IPS-NIHi11 (cell line): ENCODE measurements around the gene EPG5.
"Not testable (repeated sequence)": the region's sequence is repeated elsewhere in the genome, so short reads cannot be mapped to it uniquely, and the experiment has no call there.

ENCODE experiments used
- DNase-seq: peaks from one replicate; pipeline ENCODE4 v3.0.0; 2012; ENCODE audit warnings: mixed read lengths, low spot score

The EPG5 gene

DNA sequence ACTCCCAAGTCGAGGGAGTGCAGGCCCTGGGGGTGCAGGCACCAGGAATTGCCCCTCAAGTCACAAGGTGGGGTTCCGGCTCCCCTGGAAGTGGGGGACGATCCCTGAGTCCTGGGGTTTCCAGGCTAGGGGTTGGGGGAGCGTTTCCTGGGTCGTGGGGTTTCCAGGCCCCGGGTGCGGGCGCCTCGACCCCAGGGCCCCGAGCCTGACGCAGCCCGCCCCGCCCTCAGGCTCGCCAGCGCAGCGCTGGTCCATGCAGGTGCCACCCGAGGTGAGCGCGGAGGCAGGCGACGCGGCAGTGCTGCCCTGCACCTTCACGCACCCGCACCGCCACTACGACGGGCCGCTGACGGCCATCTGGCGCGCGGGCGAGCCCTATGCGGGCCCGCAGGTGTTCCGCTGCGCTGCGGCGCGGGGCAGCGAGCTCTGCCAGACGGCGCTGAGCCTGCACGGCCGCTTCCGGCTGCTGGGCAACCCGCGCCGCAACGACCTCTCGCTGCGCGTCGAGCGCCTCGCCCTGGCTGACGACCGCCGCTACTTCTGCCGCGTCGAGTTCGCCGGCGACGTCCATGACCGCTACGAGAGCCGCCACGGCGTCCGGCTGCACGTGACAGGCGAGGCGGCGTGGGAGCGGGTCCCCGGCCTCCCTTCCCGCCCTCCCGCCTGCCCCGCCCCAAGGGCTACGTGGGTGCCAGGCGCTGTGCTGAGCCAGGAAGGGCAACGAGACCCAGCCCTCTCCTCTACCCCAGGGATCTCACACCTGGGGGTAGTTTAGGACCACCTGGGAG lies 129.7 kb downstream of the EPG5 start:
- DNase-seq, result peak; percentile 67

GRCh38 chr18:45836242-45837205 lies 130.6 kb downstream of the EPG5 start:
- DNase-seq, result no peak

GRCh38 chr18:45835057-45835636 lies 132.0 kb downstream of the EPG5 start:
- DNase-seq, result no peak

- DNase-seq, result no peak
These were observed 132.8 kb downstream of the EPG5 start for GRCh38 chr18:45834306-45834705.

DNA sequence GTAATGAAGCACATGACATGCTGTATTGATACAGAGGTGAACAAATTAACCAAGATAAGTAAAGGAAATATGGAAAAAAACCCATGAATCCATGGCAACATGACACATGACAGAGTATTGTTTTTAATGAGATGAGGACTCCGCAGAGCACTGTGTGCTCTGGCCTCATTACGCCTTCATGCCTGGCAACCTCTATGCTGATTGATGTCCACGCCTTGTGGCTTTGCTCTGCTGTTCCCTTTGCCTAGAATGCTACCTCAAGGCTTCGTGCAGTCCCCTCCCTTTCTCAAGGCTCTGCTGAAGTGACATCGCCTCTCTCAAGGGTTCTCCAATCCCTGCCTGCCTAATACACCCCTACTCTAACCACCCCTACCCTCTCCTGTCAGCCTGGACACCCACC lies 133.3 kb downstream of the EPG5 start:
- no peak for DNase-seq

DNA sequence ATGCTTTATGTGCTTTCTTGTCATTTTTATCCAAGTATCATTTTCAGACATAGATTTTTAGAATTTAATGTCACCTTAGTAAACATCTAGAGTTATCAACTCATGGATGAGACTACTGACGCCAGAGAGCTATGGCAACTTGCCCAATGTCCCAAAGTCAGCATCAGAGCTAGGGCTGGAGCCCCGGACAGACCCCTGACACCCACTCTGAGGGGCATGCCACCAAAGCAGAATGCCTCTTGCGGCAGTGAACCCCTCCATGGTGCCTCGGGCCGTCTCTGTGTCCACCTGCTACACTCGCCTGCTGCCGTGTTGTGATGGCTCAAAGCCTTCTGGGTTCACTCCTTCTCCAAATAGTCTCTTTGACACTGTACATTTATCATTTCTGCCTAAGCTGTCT lies 136.2 kb downstream of the EPG5 start:
- no peak for DNase-seq

GRCh38 chr18:45829855-45830254 lies 137.3 kb downstream of the EPG5 start:
- no peak for DNase-seq

DNA sequence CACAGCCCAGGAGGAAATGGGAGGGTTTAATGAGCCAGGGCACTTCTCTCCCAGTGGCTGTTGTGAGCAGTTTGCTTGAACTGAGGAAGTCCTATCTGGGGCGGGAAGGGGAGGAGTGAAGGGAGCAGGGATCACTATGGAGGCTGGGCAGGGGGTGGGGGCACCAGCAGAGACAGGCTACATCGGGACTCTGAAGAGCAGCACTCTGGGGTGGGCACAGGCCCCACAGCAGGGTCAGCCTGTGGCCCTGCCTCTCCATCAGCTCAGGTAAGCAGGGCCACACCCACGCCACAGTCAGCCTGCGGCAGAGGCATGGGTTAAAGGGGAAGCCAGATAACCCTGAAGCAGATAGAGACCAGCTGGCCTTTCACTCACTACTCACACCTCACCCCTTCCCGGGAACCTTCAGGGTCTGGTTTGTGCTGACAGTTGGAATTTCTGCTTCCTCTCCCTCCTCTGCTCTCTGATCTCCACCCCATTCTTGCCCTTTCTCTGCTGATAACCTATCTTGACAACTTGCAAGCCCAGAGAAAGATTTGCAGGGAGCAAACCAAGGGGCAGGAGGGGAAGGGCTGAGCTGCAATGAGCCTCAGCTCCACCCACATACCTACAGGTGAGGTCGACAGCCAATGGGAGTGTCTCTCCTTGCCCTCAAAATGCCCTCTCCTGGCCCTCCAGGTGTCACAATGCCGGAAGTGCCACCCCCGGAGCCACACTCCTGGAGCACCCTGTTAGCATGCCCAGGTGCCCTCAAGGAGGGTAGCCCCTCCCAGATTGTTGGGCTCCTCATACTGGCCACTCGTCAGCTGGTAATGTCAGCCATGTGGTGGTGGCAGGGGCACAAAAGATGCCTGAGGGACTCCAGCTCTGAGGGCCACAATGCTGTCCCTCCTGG lies 138.0 kb downstream of the EPG5 start:
- DNase-seq, result peak; percentile 63

- DNase-seq, result not testable (repeated sequence)
These were observed 140.4 kb downstream of the EPG5 start for GRCh38 chr18:45826716-45827115.

DNA sequence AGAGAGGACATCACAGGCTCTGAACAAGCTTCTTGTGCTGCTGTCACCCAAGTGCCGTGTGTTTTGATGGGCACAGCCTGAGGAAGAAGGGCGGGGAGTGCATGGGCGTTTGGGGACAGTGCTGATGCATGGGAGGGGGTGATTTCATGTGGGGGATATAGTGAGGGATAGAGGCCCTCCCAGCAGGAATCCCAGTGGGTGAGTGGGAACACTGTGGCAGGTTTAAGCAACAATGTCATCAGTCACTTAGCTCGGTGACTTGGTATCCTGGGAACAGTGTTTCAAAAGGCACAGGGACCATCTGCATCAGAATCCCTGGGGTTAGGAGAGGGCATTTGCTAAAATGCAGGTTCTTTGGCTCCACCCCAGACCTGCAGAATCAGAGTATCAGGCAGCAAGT lies 141.0 kb downstream of the EPG5 start:
- no peak for DNase-seq

GRCh38 chr18:45825258-45826044 lies 141.7 kb downstream of the EPG5 start, which contains the start of gene SIGLEC15:
TSS of gene SIGLEC15 (plus strand) at chr18:45825675. CDS start at chr18:45825729, 54 bp downstream.
- no peak for DNase-seq

- DNase-seq, result no peak
These were observed 145.4 kb downstream of the EPG5 start for GRCh38 chr18:45821711-45822110.

GRCh38 chr18:45821026-45821425 lies 146.1 kb downstream of the EPG5 start:
- DNase-seq, result no peak

GRCh38 chr18:45820106-45820745 lies 146.9 kb downstream of the EPG5 start:
- DNase-seq, result no peak

DNA sequence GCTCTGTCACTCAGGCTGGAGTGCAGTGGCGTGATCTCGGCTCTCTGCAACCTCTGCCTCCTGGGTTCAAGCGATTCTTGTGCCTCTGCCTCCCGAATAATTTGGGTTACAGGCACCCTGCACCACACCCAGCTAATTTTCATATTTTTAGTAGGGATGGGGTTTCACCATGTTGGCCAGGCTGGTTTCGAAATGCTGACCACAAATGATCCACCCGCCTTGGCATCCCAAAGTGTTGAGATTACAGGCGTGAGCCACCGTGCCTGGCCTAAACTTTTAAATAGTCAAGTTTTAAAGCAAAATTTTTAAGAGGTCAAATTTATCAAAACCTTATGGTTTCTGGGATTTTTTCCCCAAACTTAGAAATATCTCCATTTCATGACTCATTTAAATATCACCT lies 148.4 kb downstream of the EPG5 start:
- DNase-seq, result not testable (repeated sequence)

DNA sequence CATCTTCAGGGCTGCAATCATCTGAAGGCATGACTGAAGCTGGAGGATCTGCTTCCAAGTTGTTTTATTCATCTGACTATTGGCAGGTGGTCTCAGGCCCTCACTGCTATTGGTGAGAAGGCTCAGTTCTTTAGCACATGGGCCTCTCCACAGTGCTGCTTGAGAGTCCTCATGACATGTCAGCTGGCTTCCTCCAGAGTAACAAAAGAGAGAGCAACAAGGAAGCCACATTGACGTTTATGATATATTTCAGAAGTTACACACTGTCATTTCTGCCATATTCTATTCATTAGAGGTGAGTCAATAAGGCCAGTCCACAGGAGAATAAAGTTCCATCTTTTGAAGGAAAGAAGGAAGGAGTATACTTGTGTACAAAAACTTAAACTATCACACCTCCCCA lies 149.6 kb downstream of the EPG5 start:
- DNase-seq, result no peak

- DNase-seq, result not testable (repeated sequence)
These were observed 152.4 kb downstream of the EPG5 start for GRCh38 chr18:45814733-45815132.

DNA sequence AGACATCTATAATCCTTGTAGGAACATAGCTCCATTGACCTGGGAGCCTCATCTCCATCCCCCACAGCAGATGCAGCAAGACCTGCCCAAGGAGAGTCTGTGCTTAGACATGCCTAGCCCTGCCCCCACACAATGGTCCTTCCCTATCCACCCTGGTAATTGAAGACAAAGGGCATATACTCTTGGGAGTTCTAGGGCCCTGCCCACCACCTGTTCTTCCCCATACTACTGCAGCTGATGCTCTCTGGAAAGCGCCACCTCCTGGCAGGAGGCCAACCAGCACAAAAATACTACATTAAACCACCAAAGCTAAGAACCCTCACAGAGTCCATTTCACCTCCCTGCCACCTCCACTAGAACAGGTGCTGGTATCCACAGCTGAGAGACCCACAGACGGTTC lies 160.0 kb downstream of the EPG5 start:
- not testable (repeated sequence) for DNase-seq

GRCh38 chr18:45806226-45806625 lies 160.9 kb downstream of the EPG5 start:
- no peak for DNase-seq

GRCh38 chr18:45805551-45805950 lies 161.6 kb downstream of the EPG5 start:
- DNase-seq, result no peak
